NCI-H524 (cell line): ENCODE results near the gene U2AF2.
"Not testable (repeated sequence)": the region's sequence is repeated elsewhere in the genome, so short reads cannot be mapped to it uniquely, and the experiment has no call there.

Experiments
- DNase-seq, 2 experiments: peaks; one replicate each; lab custom pipeline; 2025; lab: John Stamatoyannopoulos, UW

U2AF2 gene

DNA sequence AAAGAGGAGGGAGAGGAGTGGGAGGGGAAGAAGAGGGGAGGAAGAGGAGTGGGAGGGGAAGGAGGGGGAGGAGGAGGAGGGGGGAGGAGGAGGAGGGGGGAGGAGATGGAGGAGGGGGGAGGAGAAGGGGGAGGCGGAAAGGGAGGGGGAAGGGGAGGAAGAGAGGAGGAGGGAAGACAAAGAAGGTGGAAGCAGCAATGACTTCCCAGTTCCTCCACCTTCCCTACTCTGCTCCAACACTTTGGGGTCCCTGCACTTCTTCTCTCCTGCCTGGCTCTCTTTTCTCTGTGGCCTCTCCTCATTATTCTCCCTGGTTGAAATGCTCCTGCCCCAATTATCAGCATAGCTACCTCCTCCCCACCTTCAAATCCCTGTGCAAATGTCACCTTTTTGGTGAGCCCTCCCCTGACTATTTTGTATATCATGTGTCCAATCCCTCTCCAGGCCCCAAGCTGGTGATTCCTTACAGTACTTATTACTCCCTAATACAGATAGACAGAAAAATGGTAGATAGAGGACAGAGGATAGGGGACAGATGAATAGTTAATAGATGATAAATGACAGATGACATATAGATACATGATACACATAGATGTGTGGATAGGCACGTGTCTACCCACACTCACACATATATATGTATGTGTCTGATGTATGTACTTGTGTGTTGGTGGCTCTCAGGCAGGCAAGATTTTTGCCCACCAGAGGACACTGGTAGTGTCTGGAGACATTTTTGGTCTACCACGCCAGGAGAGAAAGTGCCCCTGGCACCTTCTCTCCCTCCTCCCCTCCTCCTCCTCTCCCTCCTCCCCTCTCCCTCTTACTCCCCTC lies 58.2 kb downstream of the U2AF2 start:
- no peak for DNase-seq

DNA sequence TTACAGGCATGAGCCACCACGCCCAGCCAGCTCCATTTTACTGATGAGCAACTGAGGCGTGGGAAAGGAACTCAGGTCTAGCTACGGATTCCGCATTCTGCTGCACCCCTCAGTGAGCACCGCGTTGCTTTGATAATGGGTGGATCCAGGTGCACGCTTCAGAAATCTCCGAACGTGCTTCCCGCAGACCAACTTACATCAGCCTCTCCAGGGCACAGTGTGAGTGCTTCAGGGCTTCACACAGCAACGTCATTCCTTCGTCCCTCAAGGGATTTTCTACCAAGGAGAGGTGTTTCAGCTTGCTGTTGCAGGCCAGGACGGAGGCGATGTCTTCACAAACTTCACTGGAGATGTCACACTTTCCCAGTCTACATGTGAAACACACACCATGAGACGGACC lies 61.7 kb downstream of the U2AF2 start:
- no peak for DNase-seq

DNA sequence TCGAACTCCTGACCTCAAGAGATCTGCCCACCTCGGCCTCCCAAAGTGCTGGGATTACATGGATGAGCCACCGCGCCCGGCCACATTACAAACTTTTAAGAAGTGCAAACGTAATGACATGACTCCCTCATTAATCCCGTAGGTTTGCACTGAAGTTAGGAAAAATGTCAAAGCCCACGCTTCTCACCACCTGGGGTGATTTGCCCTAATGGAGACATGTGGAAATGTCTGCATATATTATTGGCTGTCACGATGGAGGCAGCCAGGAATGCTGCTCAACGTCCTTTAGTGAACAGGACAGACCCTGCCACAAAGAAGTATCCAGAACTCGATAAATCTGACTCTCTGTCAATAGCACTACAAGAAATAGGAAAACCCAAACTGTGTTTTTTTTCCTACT lies 62.4 kb downstream of the U2AF2 start:
- DNase-seq = no peak

DNA sequence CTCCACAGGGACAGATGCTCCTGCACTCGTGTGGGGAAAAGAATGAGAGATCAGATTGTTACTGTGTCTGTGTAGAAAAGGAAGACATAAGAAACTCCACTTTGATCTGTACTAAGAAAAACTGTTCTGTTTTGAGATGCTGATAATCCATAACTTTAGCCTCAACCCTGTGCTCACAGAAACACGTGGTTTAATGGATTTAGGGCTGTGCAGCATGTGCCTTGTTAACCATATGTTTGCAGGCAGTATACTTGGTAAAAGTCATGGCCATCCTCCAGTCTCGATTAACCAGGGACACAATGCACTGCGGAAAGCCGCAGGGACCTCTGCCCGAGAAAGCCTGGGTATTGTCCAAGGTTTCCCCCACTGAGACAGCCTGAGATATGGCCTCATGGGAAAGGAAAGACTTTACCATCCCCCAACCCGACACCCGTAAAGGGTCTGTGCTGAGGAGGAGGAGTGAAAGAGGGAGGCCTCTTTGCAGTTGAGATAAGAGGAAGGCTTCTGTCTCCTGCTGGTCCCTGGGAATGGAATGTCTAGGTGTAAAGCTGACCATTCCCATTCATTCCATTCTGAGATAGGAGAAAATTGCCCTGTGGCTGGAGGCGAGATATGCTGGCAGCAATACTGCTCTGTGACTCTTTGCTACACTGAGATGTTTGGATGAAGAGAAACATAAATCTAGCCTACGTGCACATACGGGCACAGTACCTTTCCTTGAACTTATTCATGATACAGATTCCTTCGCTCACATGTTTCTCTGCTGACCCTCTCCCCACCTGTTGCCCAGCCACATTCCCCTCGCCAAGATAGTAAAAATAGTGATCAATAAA lies 63.3 kb downstream of the U2AF2 start:
- DNase-seq = not testable (repeated sequence)

DNA sequence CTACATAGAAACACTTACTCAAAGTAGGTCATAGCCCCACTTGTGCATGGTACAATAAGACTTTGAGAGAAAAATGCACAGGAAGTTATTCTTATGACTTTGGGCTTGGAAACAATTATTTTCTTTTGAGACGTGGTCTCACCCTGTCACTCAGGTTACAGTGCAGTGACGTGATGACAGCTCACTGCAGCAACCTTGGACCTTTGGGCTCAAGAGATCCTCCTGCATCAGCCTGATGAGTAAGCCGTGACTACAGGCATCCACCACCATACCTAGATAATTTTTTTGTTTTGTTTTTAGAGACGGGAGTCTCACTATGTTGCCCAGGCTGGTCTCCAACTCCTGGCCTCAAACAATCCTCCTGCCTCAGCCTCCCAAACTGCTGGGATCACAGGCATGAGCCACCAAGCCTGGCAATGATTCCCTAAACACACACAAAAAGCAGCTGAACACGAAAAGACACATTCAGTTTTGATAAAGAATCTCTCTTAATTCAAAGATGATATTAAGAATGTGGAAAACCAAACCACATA lies 65.4 kb downstream of the U2AF2 start:
- DNase-seq = no peak

DNA sequence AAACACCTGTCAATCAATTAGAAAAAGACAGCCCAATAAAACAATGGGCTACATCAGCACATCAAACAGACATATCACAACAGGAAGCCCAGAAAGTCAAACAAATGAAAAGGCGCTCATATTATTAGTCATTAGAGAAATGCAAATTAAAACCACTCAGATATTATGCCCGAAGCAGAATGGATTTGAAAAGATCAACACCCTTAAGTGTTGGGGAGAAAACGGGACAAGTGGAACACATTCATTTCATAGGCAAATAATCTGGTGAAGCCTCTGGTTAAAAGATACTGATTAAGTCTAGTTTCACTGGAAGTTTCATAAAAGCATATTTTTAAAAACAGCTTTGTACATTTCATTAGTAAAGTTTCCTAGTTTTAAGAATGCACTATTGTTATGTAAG lies 66.0 kb downstream of the U2AF2 start:
- DNase-seq = no peak

DNA sequence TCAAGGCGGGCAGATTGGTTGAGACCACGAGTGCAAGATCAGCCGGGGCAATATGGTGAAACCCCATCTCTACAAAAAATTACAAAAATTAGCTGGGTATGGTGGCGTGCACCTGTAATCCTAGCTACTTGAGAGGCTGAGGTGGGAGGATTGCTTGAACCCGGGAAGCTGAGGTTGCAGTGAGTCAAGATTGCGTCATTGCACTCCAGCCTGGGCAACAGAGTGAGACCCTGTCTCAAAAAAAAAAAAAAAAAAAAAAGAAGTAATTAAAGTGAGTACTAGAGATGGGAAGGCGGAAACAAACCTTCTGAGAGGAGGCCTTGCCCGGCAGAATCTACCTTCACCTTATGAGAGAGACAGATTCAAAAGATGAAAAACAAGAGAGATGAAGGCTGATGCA lies 68.7 kb downstream of the U2AF2 start:
- no peak for DNase-seq
